NOMO-1 treated with dmso at 0.1 percent for 144 hours (cell line): ENCODE measurements around the gene ZNF335.

Source experiments
- DNase-seq: peaks from one replicate; lab custom pipeline; 2025; ENCODE audit not compliant: unreplicated experiment; lab: John Stamatoyannopoulos, UW

The ZNF335 gene

GRCh38 chr20:45953672-45954071 lies 18.3 kb downstream of the ZNF335 start:
- no peak for DNase-seq

GRCh38 chr20:45952861-45953260 lies 19.1 kb downstream of the ZNF335 start:
- DNase-seq = no peak

GRCh38 chr20:45951925-45952834 lies 19.8 kb downstream of the ZNF335 start:
- no peak for DNase-seq

DNA sequence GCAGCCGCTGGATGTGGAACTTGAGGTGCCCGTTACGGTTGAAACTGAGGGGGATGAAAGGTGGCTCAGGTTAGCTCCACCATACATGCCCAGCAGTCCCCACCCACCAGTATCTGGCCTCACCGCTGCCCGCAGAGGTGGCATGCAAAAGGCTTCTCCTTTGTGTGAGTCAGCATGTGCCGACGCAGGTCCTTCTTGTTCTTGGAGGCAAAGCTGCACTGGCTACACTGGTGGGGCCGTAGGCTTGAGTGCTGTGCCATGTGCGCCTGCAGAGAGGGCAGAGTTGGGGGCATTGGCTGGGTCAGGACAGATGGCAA lies 21.7 kb downstream of the ZNF335 start:
- no peak for DNase-seq

GRCh38 chr20:45949542-45950329 lies 22.3 kb downstream of the ZNF335 start:
- DNase-seq = no peak

DNA sequence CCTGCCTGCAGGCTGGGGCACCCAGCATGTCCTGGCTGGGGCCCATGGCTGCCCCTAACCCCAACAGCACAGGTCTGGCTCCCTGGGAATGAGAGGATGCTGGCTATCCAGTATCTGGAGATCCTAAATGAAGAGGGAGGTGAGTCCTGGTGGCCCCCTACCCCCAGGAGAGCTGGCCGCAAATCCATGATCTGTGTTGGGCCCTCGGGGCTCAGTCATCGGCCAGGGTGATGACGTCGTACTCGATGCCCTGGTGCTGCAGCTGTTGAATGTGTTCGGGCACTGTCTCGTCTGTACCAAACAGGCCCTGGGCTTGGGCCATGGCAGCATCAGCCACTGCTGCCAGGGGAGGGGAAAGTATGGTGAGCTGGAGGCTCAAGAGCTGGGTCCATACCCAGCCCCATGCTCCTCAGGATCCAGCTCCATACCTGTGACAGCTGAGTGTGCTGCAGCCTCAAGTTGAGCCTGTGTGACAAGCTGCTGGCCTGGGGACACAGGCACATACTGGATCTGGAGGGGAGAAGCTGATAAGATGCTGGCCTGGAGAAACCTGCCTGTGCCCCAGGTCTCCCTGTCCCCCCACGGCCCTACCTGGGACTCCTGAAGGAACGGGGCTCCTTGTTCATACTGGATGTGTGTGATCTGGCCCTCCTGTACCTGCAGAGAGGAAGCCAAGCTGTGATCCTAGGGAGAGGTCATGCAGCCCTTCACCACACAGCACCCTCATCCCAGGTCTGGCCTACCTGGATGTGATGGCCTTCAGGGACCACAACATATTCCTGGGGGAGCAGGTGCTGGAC lies 23.1 kb downstream of the ZNF335 start:
- DNase-seq = no peak

- DNase-seq = no peak
Measured at GRCh38 chr20:45948261-45948733, 23.7 kb downstream of the ZNF335 start.

DNA sequence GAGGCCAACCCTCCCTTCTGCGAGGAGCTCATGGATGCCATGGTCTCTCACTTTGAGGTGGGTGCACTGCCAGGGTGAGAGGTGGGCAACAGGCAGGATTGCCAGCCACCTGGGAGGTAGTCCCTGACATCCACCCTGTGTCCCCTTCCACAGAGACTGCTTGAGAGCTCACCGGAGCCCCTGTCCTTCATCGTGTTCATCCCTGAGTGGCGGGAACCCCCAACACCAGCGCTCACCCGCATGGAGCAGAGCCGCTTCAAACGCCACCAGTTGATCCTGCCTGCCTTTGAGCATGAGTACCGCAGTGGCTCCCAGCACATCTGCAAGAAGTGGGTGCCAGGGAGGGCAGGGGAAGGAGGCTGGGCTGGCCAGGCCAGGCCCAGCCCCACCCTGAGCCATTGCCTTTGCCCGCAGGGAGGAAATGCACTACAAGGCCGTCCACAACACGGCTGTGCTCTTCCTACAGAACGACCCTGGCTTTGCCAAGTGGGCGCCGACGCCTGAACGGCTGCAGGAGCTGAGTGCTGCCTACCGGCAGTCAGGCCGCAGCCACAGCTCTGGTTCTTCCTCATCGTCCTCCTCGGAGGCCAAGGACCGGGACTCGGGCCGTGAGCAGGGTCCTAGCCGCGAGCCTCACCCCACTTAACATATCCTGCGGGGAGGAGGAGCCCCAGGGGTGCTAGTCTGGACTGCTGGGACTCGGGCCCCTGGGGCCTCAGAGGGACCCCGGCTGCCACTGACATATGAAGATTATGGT lies 24.7 kb downstream of the ZNF335 start:
- DNase-seq = no peak

GRCh38 chr20:45946149-45946970 lies 25.6 kb downstream of the ZNF335 start:
- peak; percentile 98 for DNase-seq

DNA sequence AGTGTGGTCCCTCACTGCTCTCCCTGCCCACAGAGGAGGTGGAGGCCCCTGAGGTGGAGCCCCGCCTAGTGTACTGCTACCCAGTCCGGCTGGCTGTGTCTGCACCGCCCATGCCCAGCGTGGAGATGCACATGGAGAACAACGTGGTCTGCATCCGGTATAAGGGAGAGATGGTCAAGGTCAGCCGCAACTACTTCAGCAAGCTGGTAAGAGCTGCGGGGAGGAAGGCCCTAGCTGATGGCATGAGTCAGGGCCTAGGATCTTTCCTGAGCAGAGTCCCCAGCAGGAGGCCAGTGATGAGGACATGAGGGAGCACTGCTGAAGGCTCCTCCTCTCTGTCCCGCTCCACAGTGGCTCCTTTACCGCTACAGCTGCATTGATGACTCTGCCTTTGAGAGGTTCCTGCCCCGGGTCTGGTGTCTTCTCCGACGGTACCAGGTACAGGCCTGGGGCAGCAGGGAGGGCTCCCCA lies 26.3 kb downstream of the ZNF335 start:
- DNase-seq = peak; percentile 23

- no peak for DNase-seq
Measured at GRCh38 chr20:45944965-45945677, 26.9 kb downstream of the ZNF335 start.

GRCh38 chr20:45944151-45944964 lies 27.6 kb downstream of the ZNF335 start:
- DNase-seq = peak; percentile 26

DNA sequence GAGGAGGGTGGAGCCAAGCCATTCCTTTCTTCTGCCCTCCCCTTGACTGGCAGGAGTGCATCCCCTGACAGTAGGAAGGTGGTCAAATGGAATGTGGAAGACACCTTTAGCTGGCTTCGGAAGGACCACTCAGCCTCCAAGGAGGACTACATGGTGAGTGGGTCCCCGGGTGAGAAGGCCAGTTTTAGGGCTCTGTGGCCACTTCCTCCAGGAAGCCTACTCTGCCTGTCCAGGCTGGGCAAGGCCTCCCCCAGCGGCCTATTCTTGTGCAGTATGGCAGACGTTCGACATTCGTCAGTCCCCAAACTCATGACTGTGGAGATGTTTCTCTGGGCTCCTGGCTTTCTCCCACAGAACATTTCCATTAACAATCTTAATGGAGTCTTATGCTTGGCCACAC lies 28.4 kb downstream of the ZNF335 start:
- DNase-seq = no peak

- no peak for DNase-seq
Measured at GRCh38 chr20:45940469-45940868, 31.5 kb downstream of the ZNF335 start.

GRCh38 chr20:45940053-45940452 lies 31.9 kb downstream of the ZNF335 start:
- no peak for DNase-seq

GRCh38 chr20:45938727-45939438 lies 33.1 kb downstream of the ZNF335 start:
- DNase-seq = no peak

- DNase-seq = no peak
Measured at GRCh38 chr20:45937765-45938164, 34.2 kb downstream of the ZNF335 start.
